Smooth muscle cell (in vitro differentiated cells): ENCODE data around the gene CTXN2. TPM values are rescaled to one million over a fixed set of nuclear protein-coding genes. Genes with fewer than 3 reads are reported as not detected.

ENCODE experiments used
- DNase-seq: peaks from one replicate; lab custom pipeline; 2025; ENCODE audit not compliant: unreplicated experiment; lab: John Stamatoyannopoulos, UW
- H2AFZ ChIP-seq: fragments of 200-600 bp; sonication (generic); 2 replicates; pipeline ENCODE4 v1.6.0; 2016; ENCODE audit warnings: antibody characterized with exemption, low read depth, mild to moderate bottlenecking
- H3F3A ChIP-seq: fragments of 200-600 bp; sonication (generic); 2 replicates; pipeline ENCODE4 v1.6.0; 2017; ENCODE audit warnings: antibody characterized with exemption, low read depth
- H3K27ac ChIP-seq: fragments of 200-600 bp; sonication (generic); 2 replicates; pipeline ENCODE4 v1.5.1; 2016; ENCODE audit warnings: low read depth, mild to moderate bottlenecking
- H3K27me3 ChIP-seq: fragments of 200-600 bp; sonication (generic); 2 replicates; pipeline ENCODE4 v1.6.1; 2016; ENCODE audit warnings: low read depth, mild to moderate bottlenecking
- H3K36me3 ChIP-seq: fragments of 200-600 bp; sonication (generic); 2 replicates; pipeline ENCODE4 v1.5.1; 2016; ENCODE audit warnings: low read depth
- H3K4me1 ChIP-seq: fragments of 200-600 bp; sonication (generic); 2 replicates; pipeline ENCODE4 v1.5.1; 2016; ENCODE audit warnings: low read depth
- H3K4me2 ChIP-seq: fragments of 200-600 bp; sonication (generic); 2 replicates; pipeline ENCODE4 v1.6.0; 2016; ENCODE audit warnings: mild to moderate bottlenecking
- H3K4me3 ChIP-seq: fragments of 200-600 bp; sonication (generic); 2 replicates; pipeline ENCODE4 v1.5.1; 2016; ENCODE audit warnings: mild to moderate bottlenecking
- H3K79me2 ChIP-seq: fragments of 200-600 bp; sonication (generic); 2 replicates; pipeline ENCODE4 v1.6.0; 2016; ENCODE audit warnings: low read depth, mild to moderate bottlenecking
- H3K9ac ChIP-seq: fragments of 200-600 bp; sonication (generic); 2 replicates; pipeline ENCODE4 v1.6.0; 2016; ENCODE audit warnings: low read depth
- H3K9me3 ChIP-seq: fragments of 200-600 bp; sonication (generic); replicated peaks from 2 replicates; pipeline ENCODE4 v1.5.1; 2016; ENCODE audit warnings: low read depth
- H4K20me1 ChIP-seq: fragments of 200-600 bp; sonication (generic); 2 replicates; pipeline ENCODE4 v1.6.0; 2016; ENCODE audit warnings: low read depth
- WGBS: methylation state at CpG from one replicate; pipeline ENCODE4 v1.1.7; 2016; ENCODE audit warnings: low lambda C conversion rate; 5-methylcytosine and 5-hydroxymethylcytosine counted together
- polyA plus RNA-seq: library from polyadenylated mRNA; unstranded; fragments of >200 nt; fragmentation: Nextera tagmentation; extraction: Ambion mirVana; gene quantifications from 2 replicates; pipeline ENCODE4 v1.2.1, GENCODE V29; 2016
- total RNA-seq: library from RNA; depleted of rRNA; stranded (reverse); fragments of >200 nt; gene quantifications from 2 replicates; pipeline ENCODE4 v1.2.3, GENCODE V29; 2014
- TF ChIP-seq, protein P1 (sequence below): fragments of 200-600 bp; sonication (generic); IDR thresholded peaks from 2 replicates; pipeline ENCODE4 v1.5.1; 2017; ENCODE audit warnings: borderline replicate concordance, mild to moderate bottlenecking, antibody characterized with exemption; ENCODE audit not compliant: insufficient read depth, poor library complexity, severe bottlenecking

Gene CTXN2
- total and polyA plus RNA-seq, 2 experiments from 2014 or later: not detected

DNA sequence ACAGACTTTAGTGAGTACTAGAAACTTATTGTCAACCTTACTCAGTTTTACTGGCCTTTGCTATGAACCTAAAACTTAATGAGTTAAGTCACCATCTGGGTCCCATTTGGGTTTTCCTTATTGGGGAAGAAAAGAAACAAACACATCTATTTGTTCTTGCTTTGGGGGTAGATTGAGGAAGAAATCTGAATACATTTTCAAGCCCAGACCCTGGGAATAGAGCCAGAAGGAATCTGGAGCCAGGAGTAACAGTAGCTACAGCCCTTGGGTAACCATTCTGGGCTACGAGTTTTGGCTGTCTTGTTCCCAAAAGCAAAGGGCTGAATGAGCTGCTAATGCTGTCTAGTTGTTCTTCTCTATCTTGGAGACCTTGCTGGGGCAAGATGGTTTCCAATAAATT is 31.2 kb downstream of the CTXN2 start:
- WGBS: 90% methylated on average over 1 of the region's 1 CpG
- Histone ChIP-seq H3K4me1 (no peaks in the 10 kb centered on the region), H3K4me3 (no peak overlapping the region), H3K9me3 (no peaks in the 10 kb centered on the region), H3F3A (no peaks in the 10 kb centered on the region), H3K9ac (no peak overlapping the region), H3K79me2 (no peaks in the 10 kb centered on the region), H3K27ac (no peak overlapping the region), H2AFZ (no peak overlapping the region), H3K36me3 (no peaks in the 10 kb centered on the region), H3K27me3 (peaks cover 12% of the 10 kb centered on the region), H3K4me2 (no peak overlapping the region), H4K20me1 (no peaks in the 10 kb centered on the region)
- TF ChIP-seq, protein P1, sequence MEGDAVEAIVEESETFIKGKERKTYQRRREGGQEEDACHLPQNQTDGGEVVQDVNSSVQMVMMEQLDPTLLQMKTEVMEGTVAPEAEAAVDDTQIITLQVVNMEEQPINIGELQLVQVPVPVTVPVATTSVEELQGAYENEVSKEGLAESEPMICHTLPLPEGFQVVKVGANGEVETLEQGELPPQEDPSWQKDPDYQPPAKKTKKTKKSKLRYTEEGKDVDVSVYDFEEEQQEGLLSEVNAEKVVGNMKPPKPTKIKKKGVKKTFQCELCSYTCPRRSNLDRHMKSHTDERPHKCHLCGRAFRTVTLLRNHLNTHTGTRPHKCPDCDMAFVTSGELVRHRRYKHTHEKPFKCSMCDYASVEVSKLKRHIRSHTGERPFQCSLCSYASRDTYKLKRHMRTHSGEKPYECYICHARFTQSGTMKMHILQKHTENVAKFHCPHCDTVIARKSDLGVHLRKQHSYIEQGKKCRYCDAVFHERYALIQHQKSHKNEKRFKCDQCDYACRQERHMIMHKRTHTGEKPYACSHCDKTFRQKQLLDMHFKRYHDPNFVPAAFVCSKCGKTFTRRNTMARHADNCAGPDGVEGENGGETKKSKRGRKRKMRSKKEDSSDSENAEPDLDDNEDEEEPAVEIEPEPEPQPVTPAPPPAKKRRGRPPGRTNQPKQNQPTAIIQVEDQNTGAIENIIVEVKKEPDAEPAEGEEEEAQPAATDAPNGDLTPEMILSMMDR: no peak
- no peak for DNase-seq

DNA sequence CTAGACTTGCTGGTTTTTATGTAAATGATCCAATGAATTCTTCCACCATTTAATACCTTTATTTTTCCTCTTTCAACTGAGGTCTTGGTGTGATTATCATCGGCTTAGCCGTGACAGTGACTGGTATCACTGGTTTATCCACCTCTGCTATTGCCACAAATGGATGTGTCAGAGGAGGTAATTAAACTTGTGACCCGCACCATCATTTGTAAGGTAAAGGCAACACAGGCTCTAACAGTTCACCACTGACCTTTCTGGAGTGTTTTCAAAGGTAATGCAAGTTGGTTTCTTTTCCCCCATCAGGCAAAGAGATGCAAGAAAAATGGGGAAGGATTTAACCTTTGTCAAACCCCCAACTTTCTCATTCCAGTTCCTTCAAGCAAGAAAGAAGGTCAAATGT is 34.3 kb downstream of the CTXN2 start:
- DNase-seq: no peak
- Histone ChIP-seq H3F3A (no peaks in the 10 kb centered on the region), H3K9me3 (no peaks in the 10 kb centered on the region), H3K4me1 (no peaks in the 10 kb centered on the region), H3K4me2 (no peak overlapping the region), H3K27ac (no peak overlapping the region), H2AFZ (no peak overlapping the region), H3K27me3 (peaks cover 12% of the 10 kb centered on the region), H3K36me3 (no peaks in the 10 kb centered on the region), H4K20me1 (no peaks in the 10 kb centered on the region), H3K79me2 (no peaks in the 10 kb centered on the region), H3K9ac (no peak overlapping the region), H3K4me3 (no peak overlapping the region)
- TF ChIP-seq, protein P1: no peak
- 89% methylated on average over 3 of the region's 3 CpGs for WGBS

DNA sequence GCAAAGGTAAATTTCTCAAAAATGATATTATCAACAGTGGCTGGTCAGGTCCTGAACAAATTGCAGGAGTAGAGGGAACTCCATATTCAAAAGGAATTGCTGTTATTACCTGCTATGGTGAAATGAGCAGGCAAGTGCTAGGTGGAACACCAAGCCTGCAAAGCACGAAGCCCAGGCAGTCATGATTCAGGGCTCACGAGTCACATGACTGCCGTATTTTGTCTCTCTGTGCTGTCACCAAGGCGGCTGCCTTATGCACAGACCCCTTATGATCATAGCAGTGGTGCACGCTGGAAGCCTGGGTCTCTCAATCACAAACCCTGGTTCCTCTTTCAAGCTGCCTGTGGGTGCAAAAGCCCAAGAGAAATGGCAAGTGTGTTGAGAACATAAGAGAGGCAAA is 39.0 kb downstream of the CTXN2 start:
- 84% methylated on average over 5 of the region's 5 CpGs for WGBS
- Histone ChIP-seq H4K20me1 (no peaks in the 10 kb centered on the region), H3K4me1 (no peaks in the 10 kb centered on the region), H3K27ac (no peak overlapping the region), H3K4me3 (no peak overlapping the region), H3K79me2 (no peaks in the 10 kb centered on the region), H3K27me3 (no peaks in the 10 kb centered on the region), H3K9ac (no peak overlapping the region), H3F3A (no peaks in the 10 kb centered on the region), H3K36me3 (no peaks in the 10 kb centered on the region), H3K9me3 (no peaks in the 10 kb centered on the region), H3K4me2 (no peak overlapping the region), H2AFZ (no peak overlapping the region)
- TF ChIP-seq, protein P1: no peak
- no peak for DNase-seq

DNA sequence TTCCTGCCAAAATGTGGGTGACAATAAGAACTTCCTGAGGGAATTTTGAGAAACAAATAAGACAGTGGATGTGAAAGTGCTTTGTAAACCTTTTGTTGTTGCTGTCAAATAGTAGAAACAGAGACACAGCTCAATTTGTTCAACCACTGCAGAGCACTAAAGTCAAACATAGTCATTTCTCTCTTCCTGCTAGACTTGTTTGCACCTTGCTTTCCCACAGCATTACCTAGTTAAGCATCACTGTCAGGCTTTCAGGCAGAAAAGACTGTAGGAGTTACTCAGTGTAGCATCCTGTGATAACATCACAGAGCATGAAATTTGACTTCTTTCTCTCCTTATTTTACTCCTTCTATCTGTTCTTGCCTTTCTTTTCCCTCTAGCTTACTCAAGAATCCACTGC is 41.8 kb downstream of the CTXN2 start:
- Histone ChIP-seq H3F3A (no peaks in the 10 kb centered on the region), H3K4me3 (no peak overlapping the region)
- DNase-seq: no peak

More for the DNA sequence above, 41.8 kb downstream of the CTXN2 start:
- TF ChIP-seq, protein P1: no peak
- H3K36me3 ChIP-seq: no peaks in the 10 kb centered on the region
- H3K27ac ChIP-seq: no peak overlapping the region
- no peak overlapping the region for H2AFZ ChIP-seq
- H3K9me3 ChIP-seq: no peaks in the 10 kb centered on the region
- H3K79me2 ChIP-seq: no peaks in the 10 kb centered on the region
- H3K4me1 ChIP-seq: no peaks in the 10 kb centered on the region
- H3K27me3 ChIP-seq: no peaks in the 10 kb centered on the region
- H4K20me1 ChIP-seq: no peaks in the 10 kb centered on the region
- H3K9ac ChIP-seq: no peak overlapping the region
- H3K4me2 ChIP-seq: no peak overlapping the region
